ENCODE measurements around the gene ADISSP. TPM values are rescaled to one million over a fixed set of nuclear protein-coding genes. Genes with fewer than 3 reads are reported as not detected.
A peak's percentile ranks its signal among the peaks of the same experiment; 100 is the strongest.

The ADISSP gene
- total and polyA plus RNA-seq, 2 of the 13 experiments (the other 11 are each of a cell fraction or from before 2014, with no cell fraction given), result 38.3 to 90.6 TPM

DNA sequence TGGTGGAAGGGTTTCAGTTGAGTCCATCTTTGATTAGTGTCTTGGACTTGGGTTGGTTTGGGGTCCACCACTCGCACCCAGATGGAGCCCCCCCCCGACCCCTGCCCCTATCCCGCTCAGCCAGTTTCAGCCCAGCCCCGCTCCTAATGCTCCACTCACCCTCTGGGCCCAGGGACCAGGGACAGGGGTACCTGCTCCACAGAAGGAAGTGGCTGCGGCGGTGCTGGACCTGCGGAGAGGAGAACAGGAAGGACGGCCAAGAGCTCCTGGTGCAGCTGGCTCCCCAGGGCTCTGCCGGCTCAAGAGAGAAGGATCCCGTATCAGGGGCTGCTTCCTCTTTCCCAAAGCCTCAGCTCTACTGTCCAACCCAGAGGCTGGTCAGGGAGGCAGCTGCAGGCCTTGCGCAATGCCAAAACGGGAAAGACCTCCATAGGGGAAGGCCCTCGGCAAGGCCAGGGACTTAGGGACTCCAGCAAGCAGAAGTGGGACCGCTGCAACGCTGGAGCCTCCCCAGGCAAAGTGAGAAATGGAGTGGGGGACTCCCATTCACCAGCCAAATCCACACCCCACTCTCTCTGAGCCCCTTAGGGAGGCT is 55.2 kb downstream of the ADISSP start, which contains the start of gene SIGLEC1 (continued):
- TF ChIP-seq, protein P1, sequence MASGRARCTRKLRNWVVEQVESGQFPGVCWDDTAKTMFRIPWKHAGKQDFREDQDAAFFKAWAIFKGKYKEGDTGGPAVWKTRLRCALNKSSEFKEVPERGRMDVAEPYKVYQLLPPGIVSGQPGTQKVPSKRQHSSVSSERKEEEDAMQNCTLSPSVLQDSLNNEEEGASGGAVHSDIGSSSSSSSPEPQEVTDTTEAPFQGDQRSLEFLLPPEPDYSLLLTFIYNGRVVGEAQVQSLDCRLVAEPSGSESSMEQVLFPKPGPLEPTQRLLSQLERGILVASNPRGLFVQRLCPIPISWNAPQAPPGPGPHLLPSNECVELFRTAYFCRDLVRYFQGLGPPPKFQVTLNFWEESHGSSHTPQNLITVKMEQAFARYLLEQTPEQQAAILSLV (CRISPR knock-in tag; IDR thresholded peaks at IDR 0.05; ENCODE audit: borderline replicate concordance), result no peak

DNA sequence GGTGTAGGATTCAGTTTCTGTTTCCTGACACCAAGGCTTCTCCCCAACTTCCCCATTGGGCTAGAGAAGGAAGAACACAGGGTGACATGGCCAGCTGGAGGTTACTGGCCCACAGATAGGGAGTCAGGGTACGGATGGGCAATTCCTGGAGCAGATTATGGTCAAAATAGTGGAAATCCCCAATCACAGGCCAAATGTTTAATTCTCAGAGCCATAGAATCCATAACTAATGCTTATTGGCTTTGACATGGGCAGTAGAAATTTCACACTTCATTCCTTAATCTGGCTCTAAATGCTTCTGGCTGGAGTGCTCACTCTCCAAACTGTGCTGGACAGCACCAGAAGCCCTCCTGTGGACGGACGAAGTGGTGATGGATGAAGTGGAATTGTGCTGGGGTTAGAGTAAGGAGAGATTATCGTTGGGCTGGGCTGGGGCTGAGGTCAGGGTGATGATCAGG is 56.0 kb downstream of the ADISSP start:
- DNase-seq (ENCODE audit: low spot score) (no peak), FAIRE-seq (no peak), ATAC-seq (no peak)
- BruUV-seq (replicated peaks), result no TSS peak
- in situ Hi-C loops (cut with HindIII; ENCODE audit: extremely low pct_ligation_motif_present, low pct_unique_long_range_greater_than_20kb) (loop anchor here (5.0 kb wide), 1 partner anchor 34 kb away; no protein-coding TSS in a partner anchor), intact Hi-C loops (cut with micrococcal nuclease; ENCODE audit: unreplicated experiment) (loop anchor here (1.0 kb wide), 1 partner anchor 35 kb away; no protein-coding TSS in a partner anchor)
- ChIA-PET POLR2A (interaction anchor here (0.7 to 1.4 kb wide), 3 partner anchors 34 to 56 kb away, joined by 3 to 4 read pairs (median 3); partner anchors contain the start of gene ADISSP), CTCF (ENCODE audit: low intra/inter-chr PET ratio, low total read pairs) (interaction anchor here (0.8 to 5.4 kb wide), 4 partner anchors 34 to 148 kb away, joined by 4 to 65 read pairs (median 6); no protein-coding TSS in a partner anchor)
- Histone ChIP-seq H3K79me2 (ENCODE audit: insufficient read depth, low read length) (no peaks in the 10 kb centered on the region), H3K36me3 (replicated peaks in 1 of 2; ENCODE audit: control insufficient read depth in 1 of 2, insufficient read depth in 2 of 2, low read length in 2 of 2) (no peaks in the 10 kb centered on the region), H3K9me3 (ENCODE audit: low read length) (no peaks in the 10 kb centered on the region), H3K4me2 (ENCODE audit: low read depth, low read length) (no peak overlapping the region), H3K27ac (ENCODE audit: extremely low read length, insufficient read depth, low read length) (no peak overlapping the region), H3K9ac (ENCODE audit: insufficient read depth, low read depth, low read length) (no peak overlapping the region), H3K27me3 (ENCODE audit: control insufficient read depth in 1 of 2, insufficient read depth in 2 of 2, low read length in 2 of 2) (peaks cover 7 to 38% of the 10 kb centered on the region in 2 experiments), H3K4me3 (replicated peaks in 1 of 3; ENCODE audit: insufficient read depth in 1 of 3, low read depth in 2 of 3, low read length in 3 of 3) (no peak overlapping the region), H3K4me1 (ENCODE audit: insufficient read depth, low read length) (no peaks in the 10 kb centered on the region), H4K20me1 (ENCODE audit: insufficient read depth, low read length) (no peaks in the 10 kb centered on the region), H2AFZ (ENCODE audit: low read length) (no peak overlapping the region)
- no peak for TF ChIP-seq TOPORS (CRISPR knock-in tag; IDR thresholded peaks at IDR 0.05)
- TF ChIP-seq, protein P2, sequence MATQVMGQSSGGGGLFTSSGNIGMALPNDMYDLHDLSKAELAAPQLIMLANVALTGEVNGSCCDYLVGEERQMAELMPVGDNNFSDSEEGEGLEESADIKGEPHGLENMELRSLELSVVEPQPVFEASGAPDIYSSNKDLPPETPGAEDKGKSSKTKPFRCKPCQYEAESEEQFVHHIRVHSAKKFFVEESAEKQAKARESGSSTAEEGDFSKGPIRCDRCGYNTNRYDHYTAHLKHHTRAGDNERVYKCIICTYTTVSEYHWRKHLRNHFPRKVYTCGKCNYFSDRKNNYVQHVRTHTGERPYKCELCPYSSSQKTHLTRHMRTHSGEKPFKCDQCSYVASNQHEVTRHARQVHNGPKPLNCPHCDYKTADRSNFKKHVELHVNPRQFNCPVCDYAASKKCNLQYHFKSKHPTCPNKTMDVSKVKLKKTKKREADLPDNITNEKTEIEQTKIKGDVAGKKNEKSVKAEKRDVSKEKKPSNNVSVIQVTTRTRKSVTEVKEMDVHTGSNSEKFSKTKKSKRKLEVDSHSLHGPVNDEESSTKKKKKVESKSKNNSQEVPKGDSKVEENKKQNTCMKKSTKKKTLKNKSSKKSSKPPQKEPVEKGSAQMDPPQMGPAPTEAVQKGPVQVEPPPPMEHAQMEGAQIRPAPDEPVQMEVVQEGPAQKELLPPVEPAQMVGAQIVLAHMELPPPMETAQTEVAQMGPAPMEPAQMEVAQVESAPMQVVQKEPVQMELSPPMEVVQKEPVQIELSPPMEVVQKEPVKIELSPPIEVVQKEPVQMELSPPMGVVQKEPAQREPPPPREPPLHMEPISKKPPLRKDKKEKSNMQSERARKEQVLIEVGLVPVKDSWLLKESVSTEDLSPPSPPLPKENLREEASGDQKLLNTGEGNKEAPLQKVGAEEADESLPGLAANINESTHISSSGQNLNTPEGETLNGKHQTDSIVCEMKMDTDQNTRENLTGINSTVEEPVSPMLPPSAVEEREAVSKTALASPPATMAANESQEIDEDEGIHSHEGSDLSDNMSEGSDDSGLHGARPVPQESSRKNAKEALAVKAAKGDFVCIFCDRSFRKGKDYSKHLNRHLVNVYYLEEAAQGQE (IDR thresholded peaks at IDR 0.05; ENCODE audit: borderline replicate concordance in 1 of 2, low read depth in 1 of 2, low read length in 2 of 2), result peak in 1 of 2 experiments; percentile 63; a peak in 2 of 4 replicates
- 21% methylated on average over 4 of the region's 4 CpGs for WGBS (ENCODE audit: low lambda C conversion rate)

Measured in HepG2 (cell line).